GM20431 (cell line): Measurements from ENCODE around the gene CDK12.

Source experiments
- in situ Hi-C: fragments of 300-500 bp; cut with MseI, MboI; formaldehyde crosslinking; loops from one replicate; pipeline ENCODE4 v1.15.0; 2020; ENCODE audit warnings: low sequenced_read_pairs; ENCODE audit not compliant: unreplicated experiment

CDK12 gene

DNA sequence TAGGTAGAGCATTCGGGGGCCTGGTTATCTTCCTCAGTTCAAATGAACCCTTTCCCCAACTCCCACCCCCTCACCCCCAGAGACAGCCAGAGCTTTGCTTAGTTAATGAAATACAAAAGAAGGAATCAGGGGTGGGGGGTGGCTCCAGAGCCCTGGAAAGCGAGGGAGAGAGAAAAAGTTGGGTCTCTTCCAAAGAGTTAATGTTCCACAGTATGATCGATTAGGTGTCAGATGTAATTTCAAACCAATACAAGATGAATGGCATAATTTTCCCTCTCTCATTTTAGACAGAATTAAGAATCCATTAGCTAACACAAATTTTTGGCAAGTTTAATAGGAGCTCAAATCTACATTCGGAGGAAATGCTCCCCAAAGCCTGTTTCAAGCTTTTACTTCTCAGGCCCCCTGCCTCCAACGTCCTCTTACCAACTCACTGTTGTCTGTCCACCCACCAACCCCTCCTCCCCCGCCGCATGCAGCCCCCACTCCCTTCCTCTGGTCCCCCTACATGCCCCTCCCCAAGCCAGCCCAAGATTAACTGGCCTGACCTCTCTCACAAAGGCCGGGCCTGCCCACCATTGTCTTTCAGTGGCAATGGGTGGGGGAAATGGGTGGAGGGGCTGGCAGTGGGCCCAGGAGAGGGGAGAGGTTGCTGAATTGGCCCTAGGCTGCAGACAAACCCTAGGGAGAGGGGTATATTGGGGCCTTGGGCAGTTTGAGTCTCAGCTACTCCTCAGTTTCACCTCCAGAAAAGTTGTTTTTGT, 118.2 kb downstream of the CDK12 start:
- in situ Hi-C loops: no loop called here

- in situ Hi-C loops: no loop called here
Measured at GRCh38 chr17:39580082-39580468, 118.8 kb downstream of the CDK12 start.

- in situ Hi-C loops: no loop called here
Measured at GRCh38 chr17:39581071-39581758, 119.9 kb downstream of the CDK12 start.

DNA sequence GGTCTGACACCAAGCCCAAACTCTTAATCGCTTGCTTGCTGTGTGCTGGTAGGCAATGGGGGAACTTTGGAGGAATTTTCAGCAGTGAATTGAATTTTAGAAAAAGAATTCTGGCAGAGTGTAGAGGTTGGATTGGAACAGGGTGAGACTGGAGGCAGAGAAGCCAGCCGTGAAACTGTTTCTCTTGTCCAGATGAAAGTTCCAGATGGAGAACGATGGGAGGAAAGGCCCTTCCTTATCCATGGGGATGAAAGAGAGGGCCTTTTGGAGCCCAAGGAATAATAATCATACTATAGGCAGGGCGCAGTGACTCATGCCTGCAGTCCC, 120.4 kb downstream of the CDK12 start:
- in situ Hi-C loops: no loop called here

DNA sequence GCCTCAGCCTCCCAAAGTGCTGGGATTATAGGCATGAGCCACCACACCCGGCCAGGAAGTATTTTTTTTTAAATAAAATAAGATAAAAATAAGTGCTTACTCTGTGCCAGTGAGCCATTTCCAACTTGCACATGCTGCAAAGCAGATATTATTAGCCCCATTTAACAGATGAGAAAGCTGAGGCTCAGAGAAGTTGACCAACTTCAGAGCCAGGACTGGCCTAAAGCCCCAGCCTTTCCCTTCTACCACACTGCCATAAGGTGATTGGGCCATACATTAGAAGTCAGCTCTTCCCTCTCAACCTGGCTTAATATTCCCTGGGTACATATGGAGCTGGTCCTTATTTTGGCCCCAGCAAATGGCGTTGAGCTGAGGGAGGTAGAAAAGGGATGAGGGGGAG, 121.4 kb downstream of the CDK12 start:
- in situ Hi-C loops: no loop called here
